Erythroblast (primary cell): ENCODE data around the gene FGFR2.

ENCODE experiments used
- GATA1 ChIP-seq: IDR thresholded peaks from 2 replicates; pipeline ENCODE4 v1.6.1; 2011; ENCODE audit warnings: low read depth, mild to moderate bottlenecking, control low read depth, low read length, moderate library complexity
- POLR2A ChIP-seq: IDR thresholded peaks from 2 replicates; pipeline ENCODE4 v1.6.1; 2011; ENCODE audit warnings: mild to moderate bottlenecking, low read length

GRCh38 chr10:121493521-121493920 lies 104.7 kb downstream of the FGFR2 start:
- TF ChIP-seq POLR2A = no peak
- TF ChIP-seq GATA1 = no peak
